Osteocyte (in vitro differentiated cells): ENCODE measurements around the gene PLIN3. TPM values are rescaled to one million over a fixed set of nuclear protein-coding genes. Genes with fewer than 3 reads are reported as not detected.
A peak's percentile ranks its signal among the peaks of the same experiment; 100 is the strongest.

Source experiments
- DNase-seq: peaks from one replicate; pipeline ENCODE4 v3.0.0; 2021; ENCODE audit warnings: mixed read lengths; ENCODE audit not compliant: unreplicated experiment; ENCODE audit errors: extremely low spot score
- H3K27ac Mint-ChIP-seq: one replicate; pipeline ENCODE4 v1.8.0; 2021; ENCODE audit warnings: mild to moderate bottlenecking, mixed read lengths; ENCODE audit not compliant: unreplicated experiment
- H3K27me3 Mint-ChIP-seq: one replicate; pipeline ENCODE4 v1.8.0; 2021; ENCODE audit warnings: mixed read lengths; ENCODE audit not compliant: unreplicated experiment
- H3K36me3 Mint-ChIP-seq: one replicate; pipeline ENCODE4 v1.8.0; 2021; ENCODE audit warnings: mixed read lengths; ENCODE audit not compliant: unreplicated experiment
- H3K4me1 Mint-ChIP-seq: one replicate; pipeline ENCODE4 v1.8.0; 2021; ENCODE audit warnings: mixed read lengths; ENCODE audit not compliant: unreplicated experiment
- H3K4me3 Mint-ChIP-seq: one replicate; pipeline ENCODE4 v1.8.0; 2021; ENCODE audit warnings: mild to moderate bottlenecking, moderate library complexity, mixed read lengths; ENCODE audit not compliant: unreplicated experiment
- H3K9me3 Mint-ChIP-seq: one replicate; pipeline ENCODE4 v1.8.0; 2021; ENCODE audit warnings: mixed read lengths; ENCODE audit not compliant: unreplicated experiment
- long read RNA-seq: library from polyadenylated mRNA; unstranded; transcript quantifications from one replicate; pipeline ENCODE4 v2.0.0, GENCODE V29; 2021
- total RNA-seq: library from RNA; stranded (reverse); gene quantifications from 2 replicates; pipeline ENCODE4 v1.2.1, GENCODE V29; 2021
- TF ChIP-seq, protein P1 (sequence below): fragments of 200-600 bp; sonication (generic); IDR thresholded peaks from 2 replicates; pipeline ENCODE4 v1.5.0; 2021; ENCODE audit warnings: antibody characterized with exemption, mild to moderate bottlenecking, moderate library complexity

Gene PLIN3, protein sequence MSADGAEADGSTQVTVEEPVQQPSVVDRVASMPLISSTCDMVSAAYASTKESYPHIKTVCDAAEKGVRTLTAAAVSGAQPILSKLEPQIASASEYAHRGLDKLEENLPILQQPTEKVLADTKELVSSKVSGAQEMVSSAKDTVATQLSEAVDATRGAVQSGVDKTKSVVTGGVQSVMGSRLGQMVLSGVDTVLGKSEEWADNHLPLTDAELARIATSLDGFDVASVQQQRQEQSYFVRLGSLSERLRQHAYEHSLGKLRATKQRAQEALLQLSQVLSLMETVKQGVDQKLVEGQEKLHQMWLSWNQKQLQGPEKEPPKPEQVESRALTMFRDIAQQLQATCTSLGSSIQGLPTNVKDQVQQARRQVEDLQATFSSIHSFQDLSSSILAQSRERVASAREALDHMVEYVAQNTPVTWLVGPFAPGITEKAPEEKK
- total RNA-seq: 77.8 and 77.9 TPM in 2 replicates
- long read RNA-seq, transcript PLIN3-202 (8 exons, 1,535 nt): minor isoform, 11 of 404 reads
- long read RNA-seq, transcript PLIN3-201 (8 exons, 2,333 nt): major isoform, 360 of 404 reads
- long read RNA-seq, partial matches to known transcripts: 20 of 404 reads
- long read RNA-seq, other reads (novel, unspliced or antisense): 11 of 404 reads

DNA sequence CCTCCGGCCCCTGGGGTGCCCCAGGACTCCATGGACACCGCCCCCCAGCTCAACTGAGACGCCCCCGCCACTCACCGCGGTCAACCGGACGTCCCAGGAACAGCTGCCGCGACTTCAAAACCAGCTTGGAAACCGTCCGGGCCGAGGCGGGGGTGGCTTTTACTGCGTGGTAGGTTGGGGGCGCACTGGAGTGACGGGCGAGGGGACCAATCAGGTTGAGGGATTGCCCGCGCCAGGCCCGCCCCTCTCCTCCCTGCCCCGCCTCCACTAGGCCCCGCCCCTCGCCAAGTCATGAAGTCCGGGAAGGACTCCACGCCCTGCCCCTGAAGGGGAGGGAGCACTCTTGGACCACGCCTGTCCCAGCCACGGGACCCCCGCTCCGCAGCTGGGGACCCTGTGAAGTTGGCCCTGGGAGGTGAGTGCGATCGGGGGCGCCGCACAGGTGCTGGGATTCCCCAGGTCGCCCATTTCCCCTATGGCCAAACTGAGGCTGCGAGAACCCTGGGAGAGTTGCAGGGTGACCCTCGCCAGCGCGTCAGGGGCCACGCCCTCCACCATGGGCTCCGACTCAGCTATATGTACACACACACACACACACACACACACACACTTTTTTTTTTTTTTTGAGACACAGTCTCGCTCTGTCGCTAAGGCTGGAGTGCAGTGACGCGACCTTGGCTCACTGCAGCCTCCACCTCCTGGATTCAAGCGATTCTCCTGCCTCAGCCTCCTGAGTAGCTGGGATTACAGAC lies at the start of gene PLIN3:
TSS of gene PLIN3 (minus strand) at position 134 of the 752 bp plus-strand sequence. CDS start 6,273 bp downstream, outside the sequence.
- Mint-ChIP-seq H3K9me3 (no peaks in the 10 kb centered on the region), H3K4me1 (peaks cover 31% of the 10 kb centered on the region), H3K36me3 (peaks cover 3% of the 10 kb centered on the region), H3K27ac (peak within 1 kb of the TSS; percentile 86), H3K4me3 (peak within 1 kb of the TSS; percentile 84), H3K27me3 (no peaks in the 10 kb centered on the region)
- peak; percentile 98 for DNase-seq
- TF ChIP-seq, protein P1, sequence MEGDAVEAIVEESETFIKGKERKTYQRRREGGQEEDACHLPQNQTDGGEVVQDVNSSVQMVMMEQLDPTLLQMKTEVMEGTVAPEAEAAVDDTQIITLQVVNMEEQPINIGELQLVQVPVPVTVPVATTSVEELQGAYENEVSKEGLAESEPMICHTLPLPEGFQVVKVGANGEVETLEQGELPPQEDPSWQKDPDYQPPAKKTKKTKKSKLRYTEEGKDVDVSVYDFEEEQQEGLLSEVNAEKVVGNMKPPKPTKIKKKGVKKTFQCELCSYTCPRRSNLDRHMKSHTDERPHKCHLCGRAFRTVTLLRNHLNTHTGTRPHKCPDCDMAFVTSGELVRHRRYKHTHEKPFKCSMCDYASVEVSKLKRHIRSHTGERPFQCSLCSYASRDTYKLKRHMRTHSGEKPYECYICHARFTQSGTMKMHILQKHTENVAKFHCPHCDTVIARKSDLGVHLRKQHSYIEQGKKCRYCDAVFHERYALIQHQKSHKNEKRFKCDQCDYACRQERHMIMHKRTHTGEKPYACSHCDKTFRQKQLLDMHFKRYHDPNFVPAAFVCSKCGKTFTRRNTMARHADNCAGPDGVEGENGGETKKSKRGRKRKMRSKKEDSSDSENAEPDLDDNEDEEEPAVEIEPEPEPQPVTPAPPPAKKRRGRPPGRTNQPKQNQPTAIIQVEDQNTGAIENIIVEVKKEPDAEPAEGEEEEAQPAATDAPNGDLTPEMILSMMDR: no peak

DNA sequence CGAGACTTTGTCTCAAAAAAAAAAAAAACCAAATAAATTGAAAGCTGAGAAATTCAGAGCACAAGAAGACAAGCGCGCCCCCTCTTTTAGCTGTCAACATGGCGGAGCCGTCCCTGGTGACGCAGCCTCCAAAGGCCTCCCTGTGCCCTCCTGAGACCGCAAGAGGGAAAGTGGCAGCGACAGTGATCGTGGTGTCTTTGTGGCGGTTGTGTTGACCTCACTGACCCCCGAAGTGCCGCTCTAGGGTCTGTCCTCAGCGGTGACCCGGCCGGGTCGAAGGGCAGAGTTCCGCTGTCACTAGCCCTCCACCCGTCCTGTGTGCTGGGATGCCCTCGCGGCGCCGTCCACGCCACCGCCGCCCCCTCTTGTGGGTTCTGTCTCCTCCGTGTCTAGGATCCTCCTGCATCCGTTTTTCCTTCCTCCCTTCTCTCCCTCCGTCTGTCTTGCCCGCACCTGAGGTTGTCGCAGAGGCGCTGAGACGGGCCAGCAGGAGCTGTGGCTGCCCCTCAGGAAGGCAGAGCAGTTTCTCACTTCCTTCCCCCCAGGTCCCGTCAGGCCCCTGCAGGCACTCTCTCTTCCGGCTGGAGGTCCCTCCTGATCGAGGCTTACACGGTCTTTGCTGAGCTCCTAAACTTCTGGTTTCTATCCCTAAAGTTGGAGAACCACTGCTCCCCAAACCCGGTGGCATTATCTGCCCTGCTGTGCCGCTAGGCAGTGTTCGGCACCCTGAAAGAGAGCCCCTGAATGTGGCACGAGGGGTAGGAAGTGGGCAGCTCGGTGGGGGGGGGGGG lies 49.0 kb upstream of the PLIN3 start:
- TF ChIP-seq, protein P1: no peak
- Mint-ChIP-seq H3K4me3 (peak overlapping the region; percentile 50), H3K27me3 (no peaks in the 10 kb centered on the region), H3K27ac (peak overlapping the region; percentile 92), H3K9me3 (no peaks in the 10 kb centered on the region), H3K4me1 (peaks cover 45% of the 10 kb centered on the region), H3K36me3 (peaks cover 3% of the 10 kb centered on the region)
- DNase-seq: no peak

DNA sequence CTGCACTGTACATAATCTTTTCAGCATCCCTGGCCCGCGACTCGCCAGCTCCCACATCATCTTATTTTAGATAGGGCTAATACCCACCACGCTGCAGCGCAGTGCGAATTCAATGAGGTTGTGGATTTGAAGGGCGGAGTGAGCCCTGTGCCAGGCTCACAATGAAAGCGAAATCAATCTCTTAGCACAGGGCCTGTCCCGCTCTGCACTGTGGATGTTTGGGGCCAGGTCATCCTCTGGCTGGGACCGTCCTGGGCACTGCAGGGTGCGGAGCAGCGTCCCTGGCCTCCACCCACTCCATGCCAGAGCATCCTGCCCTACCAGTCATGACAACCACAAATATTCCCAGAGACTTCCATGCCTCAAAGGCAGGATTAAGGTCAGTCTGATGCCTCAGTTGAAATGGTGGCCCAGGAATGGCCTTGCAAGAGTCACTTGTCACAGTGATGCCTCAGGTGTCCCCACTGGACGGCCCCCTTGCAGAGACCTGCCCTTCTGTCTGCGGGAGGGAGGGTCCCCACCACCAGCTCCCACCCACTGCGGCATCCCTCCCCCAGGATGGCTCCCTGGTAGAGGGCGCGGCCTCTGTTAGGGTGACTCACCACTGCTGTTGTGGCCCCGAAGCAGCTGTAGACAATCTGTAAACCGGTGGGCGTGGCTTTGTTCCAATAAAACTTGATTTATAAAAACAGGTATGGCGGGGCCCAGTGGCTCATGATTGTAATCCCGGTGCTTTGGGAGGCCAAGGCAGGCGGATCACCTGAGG lies 47.5 kb upstream of the PLIN3 start:
- TF ChIP-seq, protein P1: no peak
- Mint-ChIP-seq H3K4me1 (peaks cover 56% of the 10 kb centered on the region), H3K36me3 (no peaks in the 10 kb centered on the region), H3K4me3 (peak overlapping the region; percentile 42), H3K27me3 (no peaks in the 10 kb centered on the region), H3K9me3 (no peaks in the 10 kb centered on the region), H3K27ac (peak overlapping the region; percentile 92)
- DNase-seq: no peak

DNA sequence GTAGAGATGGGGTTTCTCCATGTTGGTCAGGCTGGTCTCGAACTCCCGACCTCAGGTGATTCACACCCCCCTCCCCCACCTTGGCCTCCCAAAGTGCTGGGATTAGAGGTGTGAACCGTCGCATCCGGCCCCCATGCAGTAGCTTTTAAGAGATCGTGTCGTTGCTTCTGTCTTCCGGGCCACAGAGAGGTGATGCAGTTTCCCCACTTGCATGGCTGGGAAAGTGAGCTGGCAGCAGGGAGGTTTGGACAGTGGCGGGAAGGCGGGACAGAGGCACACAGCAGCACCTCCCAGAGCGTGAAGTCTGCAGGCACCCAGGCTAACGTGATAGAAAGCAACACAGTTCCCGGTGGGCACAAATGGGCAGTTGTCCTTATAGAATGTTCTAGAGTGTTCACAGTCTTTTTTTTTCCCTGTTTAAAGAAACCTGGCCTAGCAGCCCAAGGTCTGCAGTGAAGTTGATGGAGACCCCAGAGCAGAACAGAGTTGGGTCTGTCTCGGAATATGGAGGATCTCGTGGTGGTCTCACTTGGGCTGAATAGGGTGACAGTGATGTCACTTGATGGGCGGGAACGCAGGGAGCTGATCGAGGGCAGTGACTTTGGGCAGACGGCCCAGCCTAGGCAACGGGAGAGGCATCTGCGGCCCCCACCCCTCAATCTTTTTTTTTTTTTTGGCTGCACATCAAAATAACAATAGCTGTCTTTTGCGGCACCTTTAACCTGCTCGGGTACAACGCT lies 46.7 kb upstream of the PLIN3 start:
- Mint-ChIP-seq H3K36me3 (no peaks in the 10 kb centered on the region), H3K9me3 (no peaks in the 10 kb centered on the region), H3K4me1 (peaks cover 56% of the 10 kb centered on the region), H3K4me3 (no peak overlapping the region), H3K27me3 (no peaks in the 10 kb centered on the region), H3K27ac (peak overlapping the region; percentile 92)
- no peak for DNase-seq
- TF ChIP-seq, protein P1: no peak
